K562 (cell line): ENCODE measurements around the gene ZNRD2. TPM values are rescaled to one million over a fixed set of nuclear protein-coding genes. Genes with fewer than 3 reads are reported as not detected.
A peak's percentile ranks its signal among the peaks of the same experiment; 100 is the strongest.

ENCODE experiments used
- CHD1 ChIP-seq: fragments of 200-600 bp; sonication (generic); IDR thresholded peaks from one replicate; pipeline ENCODE4 v1.6.1; 2012; ENCODE audit warnings: mild to moderate bottlenecking, moderate library complexity, low read length, inconsistent platforms
- CHD4 ChIP-seq: fragments of 200-600 bp; sonication (generic); IDR thresholded peaks from 3 replicates; pipeline ENCODE4 v1.6.1; 2012; ENCODE audit warnings: low read depth, mild to moderate bottlenecking, mixed read lengths, low read length, inconsistent platforms; ENCODE audit not compliant: insufficient read depth, insufficient replicate concordance, poor library complexity, severe bottlenecking
- E2F8 ChIP-seq: fragments of 450-650 bp; IDR thresholded peaks from 2 replicates; pipeline ENCODE4 v1.7.1; 2018; ENCODE audit warnings: mild to moderate bottlenecking, low read depth; ENCODE audit not compliant: partially characterized antibody
- NRF1 ChIP-seq, 2 experiments: fragments of 450-650 bp; IDR thresholded peaks in 1 of 2; conservative IDR thresholded peaks in 1 of 2; 2 replicates each; pipeline ENCODE4 v1.6.1; 2014; ENCODE audit warnings: mild to moderate bottlenecking in 2 of 2
- TARDBP ChIP-seq: fragments of 450-650 bp; IDR thresholded peaks from 2 replicates; pipeline ENCODE4 v1.6.1; 2016
- TEAD4 ChIP-seq, 2 experiments: sonication (generic) in 1 of 2; formaldehyde crosslinking in 1 of 2; IDR thresholded peaks; 2 replicates each; pipeline versions ENCODE4 v1.6.1 to v1.8.0; 2012 to 2022; ENCODE audit warnings: borderline replicate concordance in 1 of 2, inconsistent platforms in 1 of 2, low read length in 1 of 2, mild to moderate bottlenecking in 1 of 2, missing genetic modification reagents in 1 of 2
- ZKSCAN1 ChIP-seq: fragments of 150-350 bp; IDR thresholded peaks from 2 replicates; pipeline ENCODE4 v1.6.1; 2016; ENCODE audit warnings: low read depth, low read length
- ZNF347 ChIP-seq: fragments of 450-650 bp; formaldehyde crosslinking; IDR thresholded peaks from 2 replicates; pipeline ENCODE4 v1.4.0; 2020; ENCODE audit warnings: low read depth, mild to moderate bottlenecking, moderate library complexity
- polyA plus RNA-seq, 8 experiments: library from polyadenylated mRNA; depleted of rRNA in 4 of 8; stranded (reverse) in 5 of 8; unstranded in 3 of 8; fragments of >200 nt; fragmentation: Nextera tagmentation in 2 of 8; fragmentation: Illumina TruSeq in 1 of 8; extraction: Ambion mirVana in 2 of 8; extraction: Trizol in 1 of 8; gene quantifications; 2 replicates each; pipeline versions ENCODE4 v1.2.1 to v1.2.3, GENCODE V29; 2011 to 2014; ENCODE audit warnings: inconsistent platforms in 1 of 8, missing spikeins in 1 of 8
- total RNA-seq, 7 experiments: library from RNA; depleted of rRNA in 6 of 7; stranded (reverse); fragments of >200 nt in 6 of 7; fragmentation: Illumina TruSeq in 2 of 7; extraction: Trizol in 2 of 7; gene quantifications; 2 replicates each; pipeline versions ENCODE4 v1.2.1 to v1.2.3, GENCODE V29; 2011 to 2021; ENCODE audit warnings: low replicate concordance in 1 of 7
- TF ChIP-seq, protein P1 (sequence below), 2 experiments: fragments of 450-650 bp in 1 of 2; sonication (generic) in 1 of 2; formaldehyde crosslinking in 1 of 2; IDR thresholded peaks; 2 replicates each; pipeline versions ENCODE4 v1.7.1 to v1.9.0; 2016 to 2022; ENCODE audit warnings: inconsistent platforms in 1 of 2, mild to moderate bottlenecking in 1 of 2, missing genetic modification reagents in 1 of 2
- TF ChIP-seq, protein P2 (sequence below): sonication (generic); formaldehyde crosslinking; IDR thresholded peaks from 2 replicates; pipeline ENCODE4 v1.9.0; 2022; ENCODE audit warnings: mild to moderate bottlenecking, missing genetic modification reagents

The ZNRD2 gene
- total and polyA plus RNA-seq, 9 of the 15 experiments (the other 6 are each of a cell fraction or from before 2014, with no cell fraction given): 13.4 to 129 (median 60.4) TPM

DNA sequence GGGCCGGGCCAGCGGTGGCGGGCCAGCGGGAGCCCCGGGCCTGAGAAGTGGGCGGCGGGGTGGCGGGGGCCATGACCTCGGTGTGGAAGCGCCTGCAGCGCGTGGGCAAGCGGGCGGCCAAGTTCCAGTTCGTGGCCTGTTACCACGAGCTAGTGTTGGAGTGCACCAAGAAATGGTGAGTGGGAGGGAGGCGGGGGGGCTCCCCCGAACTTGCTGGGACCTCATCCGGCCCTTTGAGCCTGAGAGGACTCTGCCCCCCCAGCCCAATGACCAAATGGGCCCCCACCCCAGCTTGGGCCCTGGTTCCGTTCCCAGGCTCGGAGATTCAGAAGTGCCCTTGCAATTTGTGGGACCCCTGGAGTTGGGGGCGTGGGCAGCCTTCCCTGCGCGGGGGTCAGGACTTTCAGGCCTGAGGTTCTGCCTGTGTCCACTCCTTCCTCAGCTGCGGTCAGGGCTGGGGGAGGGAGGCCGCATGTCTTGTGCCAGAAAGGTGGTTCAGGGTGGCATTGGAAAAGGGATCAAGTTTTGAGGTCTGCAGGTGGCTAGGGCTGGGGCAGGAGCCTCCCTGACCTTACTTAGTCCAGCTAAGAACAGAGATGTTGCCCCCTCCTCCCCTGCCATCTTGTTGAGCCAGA lies 6.1 kb downstream of the ZNRD2 start (continued):
- TF ChIP-seq, protein P1, sequence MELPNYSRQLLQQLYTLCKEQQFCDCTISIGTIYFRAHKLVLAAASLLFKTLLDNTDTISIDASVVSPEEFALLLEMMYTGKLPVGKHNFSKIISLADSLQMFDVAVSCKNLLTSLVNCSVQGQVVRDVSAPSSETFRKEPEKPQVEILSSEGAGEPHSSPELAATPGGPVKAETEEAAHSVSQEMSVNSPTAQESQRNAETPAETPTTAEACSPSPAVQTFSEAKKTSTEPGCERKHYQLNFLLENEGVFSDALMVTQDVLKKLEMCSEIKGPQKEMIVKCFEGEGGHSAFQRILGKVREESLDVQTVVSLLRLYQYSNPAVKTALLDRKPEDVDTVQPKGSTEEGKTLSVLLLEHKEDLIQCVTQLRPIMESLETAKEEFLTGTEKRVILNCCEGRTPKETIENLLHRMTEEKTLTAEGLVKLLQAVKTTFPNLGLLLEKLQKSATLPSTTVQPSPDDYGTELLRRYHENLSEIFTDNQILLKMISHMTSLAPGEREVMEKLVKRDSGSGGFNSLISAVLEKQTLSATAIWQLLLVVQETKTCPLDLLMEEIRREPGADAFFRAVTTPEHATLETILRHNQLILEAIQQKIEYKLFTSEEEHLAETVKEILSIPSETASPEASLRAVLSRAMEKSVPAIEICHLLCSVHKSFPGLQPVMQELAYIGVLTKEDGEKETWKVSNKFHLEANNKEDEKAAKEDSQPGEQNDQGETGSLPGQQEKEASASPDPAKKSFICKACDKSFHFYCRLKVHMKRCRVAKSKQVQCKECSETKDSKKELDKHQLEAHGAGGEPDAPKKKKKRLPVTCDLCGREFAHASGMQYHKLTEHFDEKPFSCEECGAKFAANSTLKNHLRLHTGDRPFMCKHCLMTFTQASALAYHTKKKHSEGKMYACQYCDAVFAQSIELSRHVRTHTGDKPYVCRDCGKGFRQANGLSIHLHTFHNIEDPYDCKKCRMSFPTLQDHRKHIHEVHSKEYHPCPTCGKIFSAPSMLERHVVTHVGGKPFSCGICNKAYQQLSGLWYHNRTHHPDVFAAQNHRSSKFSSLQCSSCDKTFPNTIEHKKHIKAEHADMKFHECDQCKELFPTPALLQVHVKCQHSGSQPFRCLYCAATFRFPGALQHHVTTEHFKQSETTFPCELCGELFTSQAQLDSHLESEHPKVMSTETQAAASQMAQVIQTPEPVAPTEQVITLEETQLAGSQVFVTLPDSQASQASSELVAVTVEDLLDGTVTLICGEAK (IDR thresholded peaks at IDR 0.05): peak; percentile 54; the same call in 1 of the 2 replicates
- TF ChIP-seq, protein P1 (CRISPR knock-in tag; IDR thresholded peaks at IDR 0.05): no peak
- TF ChIP-seq TARDBP: no peak
- TF ChIP-seq CHD1: peak; percentile 54
- 0 out of 4 replicates have a peak, but pooled peaks of 1 of the 2 experiments have one; percentile 23 for TF ChIP-seq NRF1 (conservative IDR thresholded peaks at IDR 0.05 in 1 of 2, IDR thresholded peaks at IDR 0.05 in 1 of 2)
- no peak for TF ChIP-seq E2F8
- TF ChIP-seq TEAD4 (IDR thresholded peaks at IDR 0.05; ENCODE audit: low read length): no peak
- TF ChIP-seq TEAD4 (CRISPR knock-in tag; IDR thresholded peaks at IDR 0.05; ENCODE audit: borderline replicate concordance): no peak
- TF ChIP-seq CHD4: no peak
- TF ChIP-seq, protein P2, sequence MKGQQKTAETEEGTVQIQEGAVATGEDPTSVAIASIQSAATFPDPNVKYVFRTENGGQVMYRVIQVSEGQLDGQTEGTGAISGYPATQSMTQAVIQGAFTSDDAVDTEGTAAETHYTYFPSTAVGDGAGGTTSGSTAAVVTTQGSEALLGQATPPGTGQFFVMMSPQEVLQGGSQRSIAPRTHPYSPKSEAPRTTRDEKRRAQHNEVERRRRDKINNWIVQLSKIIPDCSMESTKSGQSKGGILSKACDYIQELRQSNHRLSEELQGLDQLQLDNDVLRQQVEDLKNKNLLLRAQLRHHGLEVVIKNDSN (CRISPR knock-in tag): 0 out of 2 replicates have a peak, but pooled peaks have one; percentile 19
- no peak for TF ChIP-seq ZNF347 (CRISPR knock-in tag)
- no peak for TF ChIP-seq ZKSCAN1
